ENCODE measurements around the gene FSTL5.

Gene FSTL5

DNA sequence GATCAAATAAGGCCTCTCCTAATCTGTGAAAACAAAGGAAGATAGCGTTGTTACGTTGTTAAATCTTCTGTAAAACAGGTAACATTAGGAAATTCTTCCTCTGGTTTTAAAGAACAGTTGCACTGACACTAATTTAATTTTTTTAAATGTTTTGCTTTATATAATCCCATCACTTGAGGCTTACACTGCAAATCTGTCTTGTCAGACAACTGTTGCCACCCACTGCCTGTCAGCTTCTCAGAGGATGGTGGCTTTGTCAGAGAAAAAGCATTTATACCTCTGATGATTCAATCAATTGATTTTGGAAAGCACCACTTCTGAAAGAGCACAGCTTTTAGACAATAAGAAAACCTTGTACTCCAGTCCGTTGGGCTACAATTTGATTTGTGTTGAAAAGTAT lies 799.1 kb downstream of the FSTL5 start:
- Histone ChIP-seq H3K4ac (ENCODE audit: low read length) (no peak overlapping the region), H3K14ac (ENCODE audit: low read length) (no peak overlapping the region), H4K91ac (ENCODE audit: low read depth, low read length, poor library complexity) (no peak overlapping the region), H3K79me1 (ENCODE audit: low read depth, low read length) (no peaks in the 10 kb centered on the region), H2BK12ac (ENCODE audit: low read length) (no peak overlapping the region), H3K9ac (ENCODE audit: low read depth, low read length, poor library complexity) (no peak overlapping the region), H3K4me3 (ENCODE audit: low read length in 2 of 2) (no peak overlapping the region), H2AK5ac (ENCODE audit: low read depth, low read length) (no peak overlapping the region), H3K18ac (ENCODE audit: low read length) (no peak overlapping the region), H2AFZ (ENCODE audit: low read length) (peak overlapping the region; percentile 43), H2BK5ac (ENCODE audit: low read length) (no peak overlapping the region), H3K36me3 (replicated peaks in 1 of 2; ENCODE audit: control insufficient read depth in 2 of 2, insufficient read depth in 2 of 2, low read length in 2 of 2) (no peaks in the 10 kb centered on the region), H3K4me2 (ENCODE audit: insufficient read depth, low read length, poor library complexity, severe bottlenecking) (no peak overlapping the region), H2BK120ac (ENCODE audit: low read depth, low read length) (no peak overlapping the region), H3K27ac (replicated peaks; ENCODE audit: low read length) (no peak overlapping the region), H3K9me3 (replicated peaks in 1 of 2; ENCODE audit: control insufficient read depth in 2 of 2, insufficient read depth in 1 of 2, low read depth in 1 of 2, low read length in 2 of 2) (peaks cover 0 to 2% of the 10 kb centered on the region in 2 donors), H4K8ac (ENCODE audit: low read depth, low read length) (no peak overlapping the region), H2BK15ac (ENCODE audit: low read length) (no peak overlapping the region), H3K27me3 (ENCODE audit: control insufficient read depth in 3 of 3, insufficient read depth in 3 of 3, low read depth in 1 of 3, low read length in 3 of 3) (no peaks in the 10 kb centered on the region), H3K4me1 (ENCODE audit: control insufficient read depth in 2 of 2, insufficient read depth in 1 of 2, low read depth in 1 of 2, low read length in 2 of 2) (peaks cover 0 to 9% of the 10 kb centered on the region in 2 donors), H3K23ac (ENCODE audit: low read depth, low read length, poor library complexity) (no peak overlapping the region)
- no CpG with 5 or more reads among the region's 3 CpGs for WGBS, 2 donors (ENCODE audit: extremely low coverage in 2 of 2, insufficient read length in 2 of 2, insufficient replicate concordance in 1 of 2)
- DNase-seq (ENCODE audit: low spot score), result no peak

DNA sequence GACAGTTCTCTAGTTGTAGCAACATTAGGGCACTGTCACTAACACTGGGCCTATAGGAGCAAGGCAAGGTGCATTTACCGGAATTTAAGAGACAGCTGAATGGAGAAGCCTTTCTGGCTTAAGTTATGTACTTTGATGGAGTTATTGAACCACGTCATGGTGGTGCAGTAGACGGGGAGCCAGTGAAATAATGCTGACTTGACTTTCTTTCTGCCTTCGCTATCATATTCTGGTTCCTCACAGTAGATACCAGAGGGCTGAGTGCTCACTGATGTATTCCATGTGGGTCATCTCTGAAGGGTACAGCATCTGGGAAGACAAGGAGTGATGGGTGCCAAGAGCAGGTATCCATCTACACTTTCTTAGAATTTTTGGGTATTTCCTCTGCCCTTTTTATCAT lies 802.8 kb downstream of the FSTL5 start:
- H2AK5ac ChIP-seq (ENCODE audit: low read depth, low read length), result no peak overlapping the region
- no peak overlapping the region for H4K91ac ChIP-seq (ENCODE audit: low read depth, low read length, poor library complexity)
- H3K9ac ChIP-seq (ENCODE audit: low read depth, low read length, poor library complexity), result no peak overlapping the region
- no peak for DNase-seq (ENCODE audit: low spot score)
- no peaks in the 10 kb centered on the region for H3K27me3 ChIP-seq (ENCODE audit: control insufficient read depth in 3 of 3, insufficient read depth in 3 of 3, low read depth in 1 of 3, low read length in 3 of 3)
- no peak overlapping the region for H3K14ac ChIP-seq (ENCODE audit: low read length)
- H3K27ac ChIP-seq (replicated peaks; ENCODE audit: low read length), result no peak overlapping the region
- no peak overlapping the region for H2BK12ac ChIP-seq (ENCODE audit: low read length)
- H4K8ac ChIP-seq (ENCODE audit: low read depth, low read length), result no peak overlapping the region
- H3K23ac ChIP-seq (ENCODE audit: low read depth, low read length, poor library complexity), result no peak overlapping the region
- no peak overlapping the region for H2BK5ac ChIP-seq (ENCODE audit: low read length)
- H3K4ac ChIP-seq (ENCODE audit: low read length), result no peak overlapping the region
- no CpG with 5 or more reads among the region's 4 CpGs for WGBS, 2 donors (ENCODE audit: extremely low coverage in 2 of 2, insufficient read length in 2 of 2, insufficient replicate concordance in 1 of 2)
- no peak overlapping the region for H3K4me2 ChIP-seq (ENCODE audit: insufficient read depth, low read length, poor library complexity, severe bottlenecking)
- no peaks in the 10 kb centered on the region for H3K36me3 ChIP-seq (replicated peaks in 1 of 2; ENCODE audit: control insufficient read depth in 2 of 2, insufficient read depth in 2 of 2, low read length in 2 of 2)
- no peak overlapping the region for H3K4me3 ChIP-seq (ENCODE audit: low read length in 2 of 2)
- H3K79me1 ChIP-seq (ENCODE audit: low read depth, low read length), result no peaks in the 10 kb centered on the region
- peaks cover 0 to 9% of the 10 kb centered on the region in 2 donors for H3K4me1 ChIP-seq (ENCODE audit: control insufficient read depth in 2 of 2, insufficient read depth in 1 of 2, low read depth in 1 of 2, low read length in 2 of 2)
- H2BK15ac ChIP-seq (ENCODE audit: low read length), result no peak overlapping the region
- H2BK120ac ChIP-seq (ENCODE audit: low read depth, low read length), result no peak overlapping the region
- no peak overlapping the region for H2AFZ ChIP-seq (ENCODE audit: low read length)
- H3K9me3 ChIP-seq (replicated peaks in 1 of 2; ENCODE audit: control insufficient read depth in 2 of 2, insufficient read depth in 1 of 2, low read depth in 1 of 2, low read length in 2 of 2), result peaks cover 0 to 2% of the 10 kb centered on the region in 2 donors
- H3K18ac ChIP-seq (ENCODE audit: low read length), result no peak overlapping the region

- Histone ChIP-seq H3K27me3 (ENCODE audit: control insufficient read depth in 3 of 3, insufficient read depth in 3 of 3, low read depth in 1 of 3, low read length in 3 of 3) (no peaks in the 10 kb centered on the region), H2BK15ac (ENCODE audit: low read length) (no peak overlapping the region), H2AFZ (ENCODE audit: low read length) (no peak overlapping the region), H2BK12ac (ENCODE audit: low read length) (no peak overlapping the region), H3K18ac (ENCODE audit: low read length) (no peak overlapping the region), H2AK5ac (ENCODE audit: low read depth, low read length) (no peak overlapping the region), H3K79me1 (ENCODE audit: low read depth, low read length) (no peaks in the 10 kb centered on the region), H3K4me3 (ENCODE audit: low read length in 2 of 2) (no peak overlapping the region), H3K4me2 (ENCODE audit: insufficient read depth, low read length, poor library complexity, severe bottlenecking) (no peak overlapping the region), H4K91ac (ENCODE audit: low read depth, low read length, poor library complexity) (no peak overlapping the region), H3K9me3 (replicated peaks in 1 of 2; ENCODE audit: control insufficient read depth in 2 of 2, insufficient read depth in 1 of 2, low read depth in 1 of 2, low read length in 2 of 2) (peaks cover 0 to 2% of the 10 kb centered on the region in 2 donors), H3K9ac (ENCODE audit: low read depth, low read length, poor library complexity) (no peak overlapping the region), H3K36me3 (replicated peaks in 1 of 2; ENCODE audit: control insufficient read depth in 2 of 2, insufficient read depth in 2 of 2, low read length in 2 of 2) (no peaks in the 10 kb centered on the region), H3K27ac (replicated peaks; ENCODE audit: low read length) (no peak overlapping the region), H2BK5ac (ENCODE audit: low read length) (no peak overlapping the region), H3K14ac (ENCODE audit: low read length) (no peak overlapping the region), H2BK120ac (ENCODE audit: low read depth, low read length) (no peak overlapping the region), H3K4me1 (ENCODE audit: control insufficient read depth in 2 of 2, insufficient read depth in 1 of 2, low read depth in 1 of 2, low read length in 2 of 2) (peaks cover 0 to 5% of the 10 kb centered on the region in 2 donors), H3K4ac (ENCODE audit: low read length) (no peak overlapping the region), H3K23ac (ENCODE audit: low read depth, low read length, poor library complexity) (no peak overlapping the region), H4K8ac (ENCODE audit: low read depth, low read length) (no peak overlapping the region)
- no peak for DNase-seq (ENCODE audit: low spot score)
- WGBS, 2 donors (ENCODE audit: extremely low coverage in 2 of 2, insufficient read length in 2 of 2, insufficient replicate concordance in 1 of 2), result no CpG with 5 or more reads among the region's 2 CpGs
Measured at GRCh38 chr4:161359491-161359890, 804.3 kb downstream of the FSTL5 start.

DNA sequence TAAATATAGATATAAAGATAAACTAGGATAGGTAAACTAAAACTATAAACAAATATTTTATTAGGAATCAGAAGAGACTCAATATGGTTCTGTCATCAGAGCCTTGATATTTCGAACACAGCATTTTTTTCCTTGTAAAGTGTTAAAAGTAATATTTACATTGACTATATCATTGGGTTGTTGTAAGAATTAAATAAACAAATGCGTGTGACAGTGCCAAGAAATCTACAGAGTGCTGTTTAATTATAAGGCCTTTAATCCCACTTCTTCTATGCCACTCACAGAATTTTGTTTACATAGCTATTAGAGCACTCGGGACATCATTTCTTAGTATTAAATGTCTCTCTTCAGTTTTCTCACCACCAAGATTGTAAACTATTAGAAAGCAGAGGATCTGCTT lies 807.4 kb downstream of the FSTL5 start:
- no peak overlapping the region for H3K27ac ChIP-seq (replicated peaks; ENCODE audit: low read length)
- H2AK5ac ChIP-seq (ENCODE audit: low read depth, low read length), result no peak overlapping the region
- no peak overlapping the region for H3K18ac ChIP-seq (ENCODE audit: low read length)
- no peak overlapping the region for H2BK12ac ChIP-seq (ENCODE audit: low read length)
- H3K9me3 ChIP-seq (replicated peaks in 1 of 2; ENCODE audit: control insufficient read depth in 2 of 2, insufficient read depth in 1 of 2, low read depth in 1 of 2, low read length in 2 of 2), result peaks cover 0 to 2% of the 10 kb centered on the region in 2 donors
- H3K36me3 ChIP-seq (replicated peaks in 1 of 2; ENCODE audit: control insufficient read depth in 2 of 2, insufficient read depth in 2 of 2, low read length in 2 of 2), result no peaks in the 10 kb centered on the region
- WGBS, 2 donors (ENCODE audit: extremely low coverage in 2 of 2, insufficient read length in 2 of 2, insufficient replicate concordance in 1 of 2), result no CpG with 5 or more reads among the region's 3 CpGs
- no peaks in the 10 kb centered on the region for H3K4me1 ChIP-seq (ENCODE audit: control insufficient read depth in 2 of 2, insufficient read depth in 1 of 2, low read depth in 1 of 2, low read length in 2 of 2)
- H3K4ac ChIP-seq (ENCODE audit: low read length), result no peak overlapping the region
- H2AFZ ChIP-seq (ENCODE audit: low read length), result no peak overlapping the region
- H3K4me3 ChIP-seq (ENCODE audit: low read length in 2 of 2), result no peak overlapping the region
- no peak overlapping the region for H4K8ac ChIP-seq (ENCODE audit: low read depth, low read length)
- no peak overlapping the region for H4K91ac ChIP-seq (ENCODE audit: low read depth, low read length, poor library complexity)
- H2BK15ac ChIP-seq (ENCODE audit: low read length), result no peak overlapping the region
- H3K9ac ChIP-seq (ENCODE audit: low read depth, low read length, poor library complexity), result no peak overlapping the region
- no peaks in the 10 kb centered on the region for H3K27me3 ChIP-seq (ENCODE audit: control insufficient read depth in 3 of 3, insufficient read depth in 3 of 3, low read depth in 1 of 3, low read length in 3 of 3)
- no peak overlapping the region for H3K4me2 ChIP-seq (ENCODE audit: insufficient read depth, low read length, poor library complexity, severe bottlenecking)
- no peak overlapping the region for H2BK5ac ChIP-seq (ENCODE audit: low read length)
- no peaks in the 10 kb centered on the region for H3K79me1 ChIP-seq (ENCODE audit: low read depth, low read length)
- DNase-seq (ENCODE audit: low spot score), result no peak
- H3K14ac ChIP-seq (ENCODE audit: low read length), result no peak overlapping the region
- H2BK120ac ChIP-seq (ENCODE audit: low read depth, low read length), result no peak overlapping the region
- H3K23ac ChIP-seq (ENCODE audit: low read depth, low read length, poor library complexity), result no peak overlapping the region

All from neuronal stem cell (in vitro differentiated cells).